Prostate gland (tissue), 2 donors: Measurements from ENCODE around the gene ROBO4. TPM values are rescaled to one million over a fixed set of nuclear protein-coding genes. Genes with fewer than 3 reads are reported as not detected.

Experiments
- DNase-seq: peaks from one replicate; pipeline ENCODE4 v3.0.0-alpha.2; 2019; ENCODE audit warnings: low spot score
- H3K27ac ChIP-seq, 2 donors: fragments of 200-600 bp; sonication (generic); 2 replicates each; pipeline ENCODE4 v1.5.1; 2017 to 2019
- H3K27me3 ChIP-seq: fragments of 200-600 bp; sonication (generic); replicated peaks from 2 replicates; pipeline ENCODE4 v1.5.1; 2019; ENCODE audit not compliant: insufficient read depth
- H3K36me3 ChIP-seq, 2 donors: fragments of 200-600 bp; sonication (generic); 1 replicate in 1 of 2; 2 replicates in 1 of 2; pipeline versions ENCODE4 v1.5.1 to v1.8.1; 2017 to 2019
- H3K4me1 ChIP-seq: fragments of 200-600 bp; sonication (generic); replicated peaks from 2 replicates; pipeline ENCODE4 v1.5.1; 2019
- H3K4me3 ChIP-seq, 2 donors: fragments of 200-600 bp; sonication (generic); 2 replicates each; pipeline ENCODE4 v1.5.1; 2017 to 2019
- H3K9me3 ChIP-seq: fragments of 200-600 bp; sonication (generic); 2 replicates; pipeline ENCODE4 v1.5.1; 2017
- POLR2A ChIP-seq: fragments of 450-650 bp; IDR thresholded peaks from one replicate; pipeline ENCODE4 v1.6.1; 2016; ENCODE audit warnings: antibody characterized with exemption, mild to moderate bottlenecking
- POLR2AphosphoS5 ChIP-seq: sonication (generic); formaldehyde crosslinking; IDR thresholded peaks from one replicate; pipeline ENCODE4 v1.6.1; 2017; ENCODE audit warnings: antibody characterized with exemption
- WGBS: methylation state at CpG from one replicate; pipeline ENCODE4 v1.1.5; 2018; 5-methylcytosine and 5-hydroxymethylcytosine counted together
- intact Hi-C: fragments of 100-400 bp; cut with DNase I; formaldehyde crosslinking; loops from one replicate; pipeline ENCODE4 v1.14.2; 2022
- total RNA-seq, 2 donors: library from RNA; depleted of rRNA; stranded (reverse); fragments of >200 nt; gene quantifications; one replicate each; pipeline ENCODE4 v1.1.0, GENCODE V29; 2016
- TF ChIP-seq, protein P1 (sequence below), 4 experiments: fragments of 200-600 bp in 2 of 4; fragments of 450-650 bp in 2 of 4; sonication (generic) in 2 of 4; IDR thresholded peaks; 1 replicate in 3 of 4; 2 replicates in 1 of 4; pipeline ENCODE4 v1.5.1; 2016 to 2019; ENCODE audit warnings: antibody characterized with exemption in 4 of 4, mild to moderate bottlenecking in 2 of 4, moderate library complexity in 2 of 4

The ROBO4 gene
- total RNA-seq, 2 donors from 2014 or later = 8.5 to 22.0 TPM

DNA sequence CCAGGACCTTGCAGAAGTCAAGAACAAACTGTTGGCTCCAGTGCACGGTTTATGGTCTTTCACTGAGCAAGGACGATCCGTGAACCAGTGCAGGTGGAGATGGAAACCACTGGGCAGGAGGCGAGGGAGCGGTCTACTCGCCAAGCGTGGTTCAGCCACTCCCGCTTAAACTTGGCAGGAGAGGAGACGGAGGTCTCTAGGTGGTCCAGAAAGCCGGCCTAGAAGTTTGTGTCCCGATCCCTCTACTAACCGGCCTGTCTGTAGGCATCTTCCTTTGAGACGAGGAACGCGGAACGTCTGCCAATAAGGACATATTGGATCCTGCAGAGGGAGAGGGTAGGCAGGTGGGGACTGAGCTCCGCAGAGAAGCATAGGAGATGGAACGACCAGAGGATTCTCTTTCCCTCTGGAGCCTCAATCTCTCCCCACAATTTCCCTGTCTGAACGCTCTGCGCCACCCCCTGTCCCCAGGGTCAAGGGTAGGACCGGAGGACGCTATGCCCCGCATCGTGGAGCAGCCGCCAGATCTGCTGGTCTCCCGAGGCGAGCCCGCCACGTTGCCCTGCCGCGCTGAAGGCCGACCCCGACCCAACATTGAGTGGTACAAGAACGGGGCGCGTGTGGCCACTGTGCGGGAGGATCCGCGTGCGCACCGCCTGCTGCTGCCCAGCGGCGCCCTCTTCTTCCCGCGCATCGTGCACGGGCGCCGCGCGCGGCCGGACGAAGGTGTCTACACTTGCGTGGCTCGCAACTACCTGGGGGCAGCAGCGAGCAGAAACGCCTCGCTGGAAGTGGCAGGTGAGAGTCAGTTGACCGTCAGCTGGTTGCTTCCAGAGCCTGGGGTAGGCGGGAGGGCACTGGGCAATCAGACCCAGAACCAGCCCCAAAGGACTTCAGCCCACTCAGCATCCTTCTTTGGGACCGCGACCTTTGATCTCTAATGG lies 29.1 kb downstream of the ROBO4 start:
- no peaks in the 10 kb centered on the region for H3K36me3 ChIP-seq
- H3K4me3 ChIP-seq = no peak overlapping the region
- peaks cover 39% of the 10 kb centered on the region for H3K27me3 ChIP-seq
- intact Hi-C loops = no loop called here
- peaks cover 13% of the 10 kb centered on the region for H3K4me1 ChIP-seq
- 5% methylated on average over 61 of the region's 63 CpGs for WGBS
- H3K27ac ChIP-seq = no peak overlapping the region
- no peaks in the 10 kb centered on the region for H3K9me3 ChIP-seq
- no peak for TF ChIP-seq POLR2A
- TF ChIP-seq, protein P1, sequence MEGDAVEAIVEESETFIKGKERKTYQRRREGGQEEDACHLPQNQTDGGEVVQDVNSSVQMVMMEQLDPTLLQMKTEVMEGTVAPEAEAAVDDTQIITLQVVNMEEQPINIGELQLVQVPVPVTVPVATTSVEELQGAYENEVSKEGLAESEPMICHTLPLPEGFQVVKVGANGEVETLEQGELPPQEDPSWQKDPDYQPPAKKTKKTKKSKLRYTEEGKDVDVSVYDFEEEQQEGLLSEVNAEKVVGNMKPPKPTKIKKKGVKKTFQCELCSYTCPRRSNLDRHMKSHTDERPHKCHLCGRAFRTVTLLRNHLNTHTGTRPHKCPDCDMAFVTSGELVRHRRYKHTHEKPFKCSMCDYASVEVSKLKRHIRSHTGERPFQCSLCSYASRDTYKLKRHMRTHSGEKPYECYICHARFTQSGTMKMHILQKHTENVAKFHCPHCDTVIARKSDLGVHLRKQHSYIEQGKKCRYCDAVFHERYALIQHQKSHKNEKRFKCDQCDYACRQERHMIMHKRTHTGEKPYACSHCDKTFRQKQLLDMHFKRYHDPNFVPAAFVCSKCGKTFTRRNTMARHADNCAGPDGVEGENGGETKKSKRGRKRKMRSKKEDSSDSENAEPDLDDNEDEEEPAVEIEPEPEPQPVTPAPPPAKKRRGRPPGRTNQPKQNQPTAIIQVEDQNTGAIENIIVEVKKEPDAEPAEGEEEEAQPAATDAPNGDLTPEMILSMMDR (IDR thresholded peaks at IDR 0.05) = no peak
- no peak for TF ChIP-seq POLR2AphosphoS5
- DNase-seq = no peak

DNA sequence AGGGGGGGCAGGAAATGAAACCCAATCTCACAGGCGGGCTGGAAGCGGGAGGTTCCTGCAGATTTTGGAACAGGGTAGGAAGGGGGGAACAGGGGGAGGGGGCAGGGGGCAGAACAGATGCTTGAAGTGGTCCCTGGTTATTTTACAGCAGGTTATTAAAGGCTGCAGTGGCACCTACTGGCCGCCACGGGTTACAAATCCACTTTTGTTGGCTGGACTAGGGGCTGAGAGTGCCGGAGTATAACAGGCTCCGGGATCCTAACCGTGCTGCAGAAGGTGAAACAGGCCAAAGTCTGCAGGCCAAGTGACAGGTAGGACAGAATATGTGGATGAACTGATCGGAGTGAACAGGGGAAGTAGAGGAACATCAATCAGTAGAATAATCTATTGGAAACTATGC lies 30.0 kb downstream of the ROBO4 start:
- H3K4me1 ChIP-seq = peaks cover 13% of the 10 kb centered on the region
- 7% methylated on average over 8 of the region's 8 CpGs for WGBS
- H3K9me3 ChIP-seq = no peaks in the 10 kb centered on the region
- no peaks in the 10 kb centered on the region for H3K36me3 ChIP-seq
- intact Hi-C loops = no loop called here
- no peak overlapping the region for H3K27ac ChIP-seq
- H3K4me3 ChIP-seq = no peak overlapping the region
- peaks cover 39% of the 10 kb centered on the region for H3K27me3 ChIP-seq
- TF ChIP-seq POLR2A = no peak
- TF ChIP-seq, protein P1 (IDR thresholded peaks at IDR 0.05) = peak; percentile 15 to 32 (median 28)
- no peak for TF ChIP-seq POLR2AphosphoS5
- no peak for DNase-seq

DNA sequence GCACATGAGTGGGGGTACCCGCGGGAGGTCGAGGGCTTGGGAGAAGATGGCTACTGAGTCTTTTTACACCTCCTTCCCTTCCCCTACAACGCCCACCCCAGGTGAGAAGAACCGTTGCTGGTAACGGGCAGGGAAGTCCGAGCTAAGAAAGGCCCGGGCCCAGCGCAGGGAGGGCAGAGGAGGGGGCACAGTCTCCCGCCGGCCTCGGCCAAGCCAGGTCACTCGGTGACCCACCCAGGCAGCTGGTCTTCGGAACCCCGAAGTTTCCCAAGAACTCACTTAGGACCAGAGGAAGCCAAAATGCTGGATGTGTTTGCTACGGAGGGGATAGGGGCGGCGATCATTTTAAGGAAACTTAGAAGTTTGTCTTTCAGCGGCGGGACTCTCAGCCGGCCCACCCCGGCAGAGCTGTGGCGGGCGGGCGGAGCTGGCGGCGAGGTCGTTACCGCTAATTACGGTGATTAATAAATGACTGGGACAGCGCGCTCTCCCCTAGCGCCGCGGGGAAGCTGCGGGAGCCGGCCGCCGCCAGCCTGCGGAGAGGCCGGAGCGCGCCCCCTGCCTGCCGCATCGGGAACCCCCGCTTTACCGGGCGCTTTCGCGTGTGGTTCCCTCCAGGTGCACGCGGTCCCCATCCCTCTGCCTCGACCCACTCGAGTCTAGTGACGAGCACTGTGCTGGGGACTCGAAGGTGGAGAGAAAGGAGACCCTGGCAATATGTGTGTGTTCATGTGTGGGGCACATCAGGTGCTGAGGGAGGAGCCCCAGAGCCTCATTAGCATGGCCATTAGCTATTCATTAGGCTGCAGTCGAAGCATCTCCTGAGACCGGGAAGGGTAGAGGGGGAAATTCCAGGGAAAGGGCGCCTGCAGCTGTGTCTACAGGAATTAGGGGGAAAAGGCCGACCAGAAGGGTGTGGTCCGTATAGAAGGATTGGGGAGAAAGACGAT lies 31.5 kb downstream of the ROBO4 start:
- no peaks in the 10 kb centered on the region for H3K36me3 ChIP-seq
- no peak overlapping the region for H3K4me3 ChIP-seq
- intact Hi-C loops = no loop called here
- peaks cover 13% of the 10 kb centered on the region for H3K4me1 ChIP-seq
- H3K9me3 ChIP-seq = no peaks in the 10 kb centered on the region
- TF ChIP-seq POLR2A = no peak
- TF ChIP-seq, protein P1 (IDR thresholded peaks at IDR 0.05) = peak in 3 of 4 experiments; percentile 55 to 60 (median 56)
- no peak for DNase-seq
- no peak overlapping the region for H3K27ac ChIP-seq
- peaks cover 39% of the 10 kb centered on the region for H3K27me3 ChIP-seq
- 2% methylated on average over 60 of the region's 62 CpGs for WGBS

DNA sequence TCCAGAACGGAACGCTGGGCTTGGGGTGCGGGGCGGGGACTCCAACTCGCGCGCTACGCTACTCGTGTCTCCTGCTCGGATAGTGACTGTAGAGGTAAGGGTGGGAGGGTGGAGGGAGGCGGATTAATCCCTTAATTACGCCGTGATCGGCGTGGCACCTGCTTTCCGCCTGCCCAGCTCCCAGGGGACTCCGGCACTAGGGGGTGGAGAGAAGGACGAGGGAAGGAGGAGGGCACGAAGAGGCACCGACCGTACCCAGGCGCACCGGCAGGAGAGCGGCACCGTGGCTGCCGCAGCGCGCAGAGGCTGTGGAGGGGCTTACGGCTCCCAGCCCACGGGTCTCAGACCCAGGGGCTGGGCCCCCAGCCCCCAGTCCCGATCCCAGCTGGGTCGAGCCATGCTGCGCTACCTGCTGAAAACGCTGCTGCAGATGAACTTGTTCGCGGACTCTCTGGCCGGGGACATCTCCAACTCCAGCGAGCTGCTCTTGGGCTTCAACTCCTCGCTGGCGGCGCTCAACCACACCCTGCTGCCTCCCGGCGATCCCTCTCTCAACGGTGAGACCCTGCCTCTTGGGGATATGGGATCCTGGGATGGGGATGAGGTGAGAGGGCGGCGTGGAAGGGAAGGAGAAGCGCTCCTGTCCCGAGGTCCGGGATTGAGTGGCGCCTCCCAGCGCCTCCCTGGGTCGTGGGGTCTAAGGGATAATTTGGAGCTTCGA lies 32.3 kb downstream of the ROBO4 start, which contains the start of gene ROBO3:
ROBO3 (plus strand) TSS at position 252 of the 721 bp plus-strand sequence; CDS start at position 398, 146 bp downstream.
- H3K9me3 ChIP-seq = no peaks in the 10 kb centered on the region
- intact Hi-C loops = no loop called here
- no peak for DNase-seq

More for the DNA sequence above, 32.3 kb downstream of the ROBO4 start, which contains the start of gene ROBO3:
- no peak for TF ChIP-seq POLR2A
- TF ChIP-seq, protein P1 (IDR thresholded peaks at IDR 0.05) = no peak
- no peak for TF ChIP-seq POLR2AphosphoS5
- WGBS = 2% methylated on average over 53 of the region's 53 CpGs
- H3K4me3 ChIP-seq = no peak within 1 kb of the TSS
- peaks cover 13% of the 10 kb centered on the region for H3K4me1 ChIP-seq
- no peak within 1 kb of the TSS for H3K27ac ChIP-seq
- H3K27me3 ChIP-seq = peaks cover 33% of the 10 kb centered on the region
- H3K36me3 ChIP-seq = no peaks in the 10 kb centered on the region
